ENCODE measurements around the gene MSX1. TPM values are rescaled to one million over a fixed set of nuclear protein-coding genes. Genes with fewer than 3 reads are reported as not detected.

The MSX1 gene
- total and polyA plus RNA-seq, 4 donors: 0.13 to 0.33 (median 0.15) TPM; not detected in 1

DNA sequence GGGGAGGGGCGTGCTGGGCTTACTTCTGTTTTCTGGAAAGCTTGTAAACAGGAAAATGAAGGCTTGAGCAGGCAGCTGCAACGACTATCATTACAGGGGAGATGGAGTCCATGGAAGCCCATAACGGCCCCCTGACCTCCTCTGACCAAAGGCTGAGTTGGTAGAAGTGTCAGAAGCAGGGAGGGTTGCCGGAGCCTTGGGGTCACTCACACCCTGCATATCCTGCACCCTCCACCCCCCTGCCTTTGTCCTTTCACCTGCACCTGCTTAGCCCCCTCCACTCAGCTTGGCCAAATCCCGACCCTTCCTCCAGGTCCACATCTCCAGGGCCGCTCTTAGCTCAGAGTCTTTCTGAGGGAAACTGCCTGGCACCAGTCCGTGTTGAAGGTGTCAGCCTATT is 12.5 kb upstream of the MSX1 start:
- WGBS: 55% methylated on average over 7 of the region's 7 CpGs
- H3K27me3 ChIP-seq (ENCODE audit: control insufficient read depth in 4 of 4, insufficient read depth in 4 of 4, low read length in 3 of 4): peaks cover 0 to 4% (median 1%) of the 10 kb centered on the region in 4 donors
- no peak overlapping the region for H3K4me3 ChIP-seq (ENCODE audit: low read depth in 1 of 3, low read length in 3 of 3)
- no peaks in the 10 kb centered on the region for H3K4me1 ChIP-seq (ENCODE audit: control insufficient read depth in 4 of 4, insufficient read depth in 4 of 4, low read length in 3 of 4)
- H3K9me3 ChIP-seq (ENCODE audit: control insufficient read depth in 4 of 4, low read length in 3 of 4): no peaks in the 10 kb centered on the region
- H3K27ac ChIP-seq (ENCODE audit: low read depth in 1 of 2, low read length in 2 of 2): no peak overlapping the region
- H3K36me3 ChIP-seq (ENCODE audit: control insufficient read depth in 4 of 4, insufficient read depth in 3 of 4, low read depth in 1 of 4, low read length in 3 of 4): no peaks in the 10 kb centered on the region
- no peak for TF ChIP-seq FOXA1 (IDR thresholded peaks at IDR 0.05)
- TF ChIP-seq GABPA (IDR thresholded peaks at IDR 0.05 in 1 of 2, conservative IDR thresholded peaks at IDR 0.05 in 1 of 2): no peak
- no peak for TF ChIP-seq TAF1 (conservative IDR thresholded peaks at IDR 0.05)
- no peak for TF ChIP-seq RXRA (IDR thresholded peaks at IDR 0.05)
- TF ChIP-seq, protein P1, sequence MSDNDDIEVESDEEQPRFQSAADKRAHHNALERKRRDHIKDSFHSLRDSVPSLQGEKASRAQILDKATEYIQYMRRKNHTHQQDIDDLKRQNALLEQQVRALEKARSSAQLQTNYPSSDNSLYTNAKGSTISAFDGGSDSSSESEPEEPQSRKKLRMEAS (IDR thresholded peaks at IDR 0.05): no peak
- TF ChIP-seq SP1 (IDR thresholded peaks at IDR 0.05): no peak
- TF ChIP-seq FOXA2 (IDR thresholded peaks at IDR 0.05): no peak
- TF ChIP-seq HNF4A (conservative IDR thresholded peaks at IDR 0.05): no peak
- TF ChIP-seq YY1 (IDR thresholded peaks at IDR 0.05): no peak
- TF ChIP-seq HNF4G (IDR thresholded peaks at IDR 0.05): no peak
- no peak for TF ChIP-seq CTCF (IDR thresholded peaks at IDR 0.05; ENCODE audit: low read depth, low read length, missing input control)
- no peak for TF ChIP-seq JUND (IDR thresholded peaks at IDR 0.05)
- no peak for TF ChIP-seq RAD21 (IDR thresholded peaks at IDR 0.05)
- TF ChIP-seq NR2F2 (IDR thresholded peaks at IDR 0.05): no peak
- TF ChIP-seq REST (IDR thresholded peaks at IDR 0.05): no peak
- TF ChIP-seq EGR1 (IDR thresholded peaks at IDR 0.05; ENCODE audit: low read depth in 2 of 2): no peak
- TF ChIP-seq, protein P2, sequence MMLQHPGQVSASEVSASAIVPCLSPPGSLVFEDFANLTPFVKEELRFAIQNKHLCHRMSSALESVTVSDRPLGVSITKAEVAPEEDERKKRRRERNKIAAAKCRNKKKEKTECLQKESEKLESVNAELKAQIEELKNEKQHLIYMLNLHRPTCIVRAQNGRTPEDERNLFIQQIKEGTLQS (IDR thresholded peaks at IDR 0.05): no peak
- TF ChIP-seq ZBTB33 (IDR thresholded peaks at IDR 0.05): no peak
- DNase-seq (ENCODE audit: low spot score): no peak
- H3K9ac ChIP-seq (ENCODE audit: low read depth in 1 of 2, low read length in 2 of 2): no peak overlapping the region

Measured in liver (tissue), 9 donors.